Amniotic epithelial cell (primary cell): ENCODE data around the gene HSPB7.

ENCODE experiments used
- DNase-seq: peaks from one replicate; pipeline ENCODE4 v3.0.0-alpha.2; 2010; ENCODE audit warnings: low read depth

HSPB7 gene

DNA sequence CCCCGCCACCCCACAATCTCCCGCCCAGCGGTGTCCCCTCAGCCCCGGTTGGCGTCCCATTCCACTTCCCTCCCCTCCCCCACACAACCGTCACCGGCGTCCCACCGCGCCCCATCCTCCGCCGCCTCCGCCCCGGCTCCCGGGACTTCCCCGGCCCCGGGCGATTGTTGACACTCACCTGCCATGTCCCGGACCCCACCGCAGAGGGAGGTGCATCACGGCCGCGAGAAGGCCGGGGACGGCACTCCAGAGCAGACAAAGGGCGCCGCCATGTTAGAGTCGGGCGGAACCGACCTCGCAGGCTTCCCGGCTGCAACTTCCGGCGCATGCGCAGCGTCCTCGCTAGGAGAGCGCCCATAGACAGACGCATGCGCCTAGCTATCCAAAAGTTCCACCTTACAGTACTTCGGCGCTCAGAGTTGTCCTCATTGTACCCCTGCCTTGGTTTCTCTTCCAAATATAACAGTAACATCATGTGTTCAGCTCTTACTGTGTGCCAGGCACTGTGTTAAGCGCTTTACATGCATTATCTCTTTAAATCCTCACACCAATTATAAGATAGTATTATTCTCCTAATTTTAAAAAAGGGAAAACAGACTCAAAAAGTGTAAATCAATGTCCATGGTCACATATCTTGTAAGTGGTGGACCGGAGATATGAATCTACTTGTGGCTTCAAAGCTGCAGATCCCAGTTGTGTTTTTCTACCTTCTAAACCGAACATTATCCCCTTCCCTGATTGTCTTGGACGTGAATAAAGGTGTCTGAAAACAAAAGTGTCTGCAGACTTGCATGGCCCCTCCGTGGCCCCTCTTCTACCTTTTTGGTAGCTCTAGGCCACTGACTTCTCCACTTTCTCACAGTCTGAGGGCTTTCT, 41.8 kb downstream of the HSPB7 start, which contains the start of gene ZBTB17:
TSS of gene ZBTB17 (minus strand) at position 297 of the 876 bp plus-strand sequence. CDS start 27,606 bp downstream, outside the sequence.
- peak; percentile 81 for DNase-seq

DNA sequence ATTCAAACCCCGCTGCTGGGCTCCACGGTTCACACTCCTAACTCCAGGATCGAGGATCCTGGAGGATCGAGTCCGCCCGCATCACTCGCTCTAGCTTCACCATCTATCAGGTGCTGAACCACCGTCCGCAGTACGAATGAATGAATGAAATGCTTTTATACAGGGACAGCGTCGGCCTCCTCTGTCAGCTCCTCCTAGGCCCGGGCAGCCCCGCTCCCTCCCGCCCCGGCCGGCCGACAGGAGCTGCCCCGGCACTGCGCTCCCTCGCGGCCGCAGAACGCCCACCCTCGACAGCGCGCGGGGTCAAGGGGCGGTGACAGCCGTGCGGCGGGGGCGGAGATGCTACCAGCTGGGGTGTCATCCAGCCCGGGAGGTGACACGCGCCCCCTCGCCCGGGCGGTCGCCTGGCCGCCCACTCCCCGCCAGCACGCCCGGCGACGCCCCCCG, 42.5 kb downstream of the HSPB7 start:
- peak; percentile 46 for DNase-seq

DNA sequence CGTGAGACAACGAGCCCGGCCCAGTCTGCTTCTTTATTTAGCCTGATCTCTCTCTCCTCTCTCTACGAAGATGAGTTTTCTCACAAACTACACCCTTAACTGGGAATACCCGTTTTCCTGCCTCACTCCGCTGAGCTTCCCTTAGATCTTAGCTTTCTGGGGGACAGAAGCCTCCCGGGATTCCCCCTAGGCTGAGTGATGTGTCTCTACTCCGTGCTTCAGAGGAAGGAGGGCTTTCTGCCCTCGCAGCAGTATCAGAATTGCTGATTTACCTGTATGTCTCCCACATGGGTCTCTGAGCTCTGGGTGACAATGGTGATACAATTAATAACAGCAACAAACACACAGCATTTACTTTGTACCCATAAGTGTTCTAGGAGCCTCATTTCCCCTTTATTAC, 43.0 kb downstream of the HSPB7 start:
- DNase-seq: no peak

DNA sequence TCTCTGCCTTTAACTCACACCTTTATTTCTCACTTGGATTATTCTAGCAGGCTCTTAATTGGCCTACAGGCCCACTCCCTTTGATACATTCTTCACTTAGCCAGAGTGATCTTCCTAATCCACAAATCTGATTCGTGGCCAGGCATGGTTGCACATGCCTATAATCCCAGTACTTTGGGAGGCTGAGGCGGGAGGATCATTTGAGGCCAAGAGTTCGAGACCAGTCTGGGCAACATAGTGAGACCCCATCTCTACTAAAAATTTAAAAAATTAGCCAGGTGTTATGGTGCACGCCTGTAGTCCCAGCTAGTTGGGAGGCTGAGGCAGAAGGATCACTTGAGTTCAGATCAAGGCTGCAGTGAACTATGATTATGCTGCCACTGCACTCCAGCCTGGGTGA, 44.1 kb downstream of the HSPB7 start:
- no peak for DNase-seq

DNA sequence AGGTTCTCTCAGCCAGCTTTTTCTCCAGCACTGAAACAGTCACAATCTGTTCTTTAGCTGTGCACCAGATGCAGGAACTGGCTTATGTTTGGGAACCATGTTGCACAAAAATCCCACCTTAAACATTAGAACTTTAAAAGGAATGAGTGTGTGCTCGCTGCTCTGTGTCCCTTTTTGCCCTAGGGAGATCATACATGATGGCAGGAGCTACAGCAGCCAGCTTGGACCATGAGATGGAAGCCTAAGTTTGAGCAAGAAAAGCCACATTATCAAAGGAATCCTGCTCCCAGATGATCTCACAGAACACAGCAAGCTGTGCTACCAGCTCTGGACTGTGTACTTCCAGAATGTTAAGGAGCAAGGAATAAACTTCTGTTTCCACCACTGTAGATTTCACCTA, 45.4 kb downstream of the HSPB7 start:
- no peak for DNase-seq

DNA sequence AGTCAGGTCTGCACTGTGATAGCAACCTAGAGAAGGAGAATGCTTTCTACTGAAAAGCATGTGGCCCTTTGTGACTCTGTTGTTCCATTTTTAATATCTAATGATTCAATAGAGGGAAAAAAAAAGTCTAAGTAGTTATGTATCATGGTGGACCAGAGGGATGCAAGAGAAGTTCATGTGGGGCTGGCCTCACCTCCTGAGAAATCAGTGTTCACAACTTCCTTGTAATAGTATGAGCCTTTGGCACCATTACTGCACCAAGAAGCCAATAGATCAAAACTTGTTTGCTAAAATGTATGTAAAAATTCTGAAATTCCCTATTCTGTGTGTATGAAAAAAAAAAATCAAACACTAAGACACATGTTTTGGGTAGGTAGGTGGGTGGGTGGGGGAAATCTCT, 46.9 kb downstream of the HSPB7 start:
- DNase-seq: no peak

DNA sequence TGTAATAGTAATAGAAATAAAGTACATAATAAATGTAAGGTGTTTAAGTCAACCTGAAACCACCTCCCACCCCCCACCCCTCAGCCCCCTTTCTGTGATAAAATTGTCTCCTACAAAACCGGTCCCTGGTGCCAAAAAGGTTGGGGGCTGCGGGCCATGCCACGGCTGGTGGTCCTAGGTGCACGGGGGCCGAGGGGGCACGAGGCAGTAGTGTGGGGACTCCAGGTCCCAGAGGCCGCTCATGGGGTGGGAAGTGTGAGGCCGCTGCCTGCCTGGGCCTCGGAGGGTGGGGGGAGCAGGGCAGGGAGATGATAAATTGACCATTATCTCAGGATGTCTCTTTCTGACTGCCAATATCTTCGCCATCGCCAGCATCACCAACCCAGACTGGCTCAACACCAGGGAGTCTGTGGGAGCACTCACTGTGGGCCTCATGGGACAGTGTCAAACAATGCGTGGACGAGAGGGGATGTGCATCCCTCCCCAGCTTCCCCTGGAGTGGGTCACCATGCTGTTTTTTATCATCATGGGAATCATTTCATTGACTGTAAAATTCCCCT, 48.4 kb downstream of the HSPB7 start:
- DNase-seq: no peak

DNA sequence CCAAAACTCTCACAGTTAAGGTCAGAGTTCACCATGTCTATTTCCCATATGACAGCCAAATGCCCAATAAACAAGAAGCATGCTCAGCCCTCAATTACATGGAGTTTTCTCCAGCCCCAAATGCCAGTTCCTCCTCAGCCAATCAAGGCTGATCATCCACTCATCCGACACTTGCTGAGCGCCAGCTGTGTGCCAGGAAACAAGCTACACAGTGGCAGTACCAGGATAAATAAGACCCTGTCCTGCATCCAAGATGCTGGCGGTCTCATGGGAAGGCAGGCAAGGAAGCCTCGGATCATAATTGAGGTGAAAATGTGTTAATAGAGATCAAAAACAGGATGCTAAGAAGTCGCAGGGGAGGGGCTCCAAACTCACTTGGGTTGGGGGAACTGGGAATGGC, 49.7 kb downstream of the HSPB7 start:
- DNase-seq: no peak

DNA sequence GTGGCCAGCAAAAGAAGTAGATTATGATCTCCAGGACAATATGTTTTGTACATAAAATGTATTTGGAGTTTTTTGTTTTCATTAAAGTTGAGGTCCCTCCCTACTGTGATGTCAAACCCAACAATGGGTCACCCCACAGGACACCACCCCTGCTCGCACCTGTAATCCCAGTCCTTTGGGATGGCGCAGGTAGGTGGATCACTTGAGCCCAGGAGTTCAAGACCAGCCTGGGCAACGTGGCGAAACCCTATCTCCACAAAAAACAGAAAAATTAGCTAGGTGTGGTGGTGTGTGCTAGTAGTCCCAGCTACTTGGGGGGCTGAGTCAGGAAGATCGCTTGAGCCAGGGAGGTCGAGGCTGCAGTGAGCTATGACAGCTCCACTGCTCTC, 50.9 kb downstream of the HSPB7 start:
- no peak for DNase-seq

DNA sequence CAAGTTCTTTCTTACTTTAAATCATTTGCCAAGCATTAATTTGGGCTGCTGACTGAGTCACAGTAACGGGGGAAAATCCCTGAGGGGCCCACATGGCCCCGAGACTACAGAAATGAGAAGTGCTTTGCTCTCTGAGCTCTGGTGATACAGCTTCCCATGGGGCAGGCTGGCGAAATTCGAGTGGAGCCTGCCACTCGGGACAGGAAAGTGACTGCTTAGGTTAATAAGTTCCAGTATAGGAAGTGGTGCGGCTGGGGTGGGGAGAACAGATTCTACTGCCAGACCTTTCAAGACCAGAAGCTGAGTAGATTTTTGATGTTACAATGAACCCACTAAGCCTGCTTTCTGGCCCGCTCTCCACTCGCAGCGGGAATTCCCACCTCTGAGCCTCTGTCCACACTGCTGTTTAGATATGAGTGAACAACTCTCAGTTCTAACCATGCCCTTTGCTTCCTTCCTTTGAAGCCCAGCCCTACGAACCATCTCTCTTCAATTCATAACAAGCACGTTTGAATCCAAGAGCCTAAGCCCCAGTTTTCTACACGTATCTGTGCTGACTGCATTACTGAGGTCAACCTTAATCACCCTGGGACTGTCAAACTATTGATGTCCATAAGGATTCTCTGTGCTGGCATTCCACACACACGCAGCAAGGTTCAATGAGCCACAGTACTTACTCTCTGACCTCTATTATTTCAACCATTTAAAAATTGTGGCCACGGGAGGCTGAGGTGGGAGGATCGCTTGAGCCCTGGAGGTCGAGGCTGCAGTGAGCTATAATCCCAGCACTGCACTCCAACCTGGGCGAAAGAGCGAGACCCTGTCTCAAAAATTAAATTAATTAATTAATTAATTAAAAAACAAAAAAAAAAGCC, 51.5 kb downstream of the HSPB7 start:
- no peak for DNase-seq

DNA sequence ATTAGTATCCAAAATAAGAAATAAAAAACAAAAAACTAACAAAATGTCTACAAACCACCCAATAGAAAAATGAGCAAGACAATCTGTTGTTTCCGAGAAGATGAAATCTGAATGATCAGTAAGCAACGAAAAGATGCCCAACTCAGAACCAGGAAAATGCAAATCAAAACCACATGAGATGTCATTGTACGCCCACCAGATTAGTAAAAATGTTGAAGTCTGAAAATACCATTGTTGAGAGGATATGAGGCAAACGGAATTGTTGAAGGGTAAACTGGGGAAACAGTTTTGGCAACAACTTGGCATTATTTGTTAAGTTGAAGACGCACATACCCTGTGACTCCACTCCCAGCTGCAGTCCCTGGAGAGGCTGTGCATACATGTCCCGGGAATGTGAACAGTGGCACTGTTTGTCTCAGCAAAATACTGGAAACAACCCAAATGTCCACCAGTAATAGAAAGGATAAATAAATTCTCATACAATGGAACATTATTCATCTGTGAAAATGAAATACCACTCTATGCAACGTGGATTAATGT, 52.5 kb downstream of the HSPB7 start:
- no peak for DNase-seq
